ENCODE data around the gene PNPLA3.

DNA sequence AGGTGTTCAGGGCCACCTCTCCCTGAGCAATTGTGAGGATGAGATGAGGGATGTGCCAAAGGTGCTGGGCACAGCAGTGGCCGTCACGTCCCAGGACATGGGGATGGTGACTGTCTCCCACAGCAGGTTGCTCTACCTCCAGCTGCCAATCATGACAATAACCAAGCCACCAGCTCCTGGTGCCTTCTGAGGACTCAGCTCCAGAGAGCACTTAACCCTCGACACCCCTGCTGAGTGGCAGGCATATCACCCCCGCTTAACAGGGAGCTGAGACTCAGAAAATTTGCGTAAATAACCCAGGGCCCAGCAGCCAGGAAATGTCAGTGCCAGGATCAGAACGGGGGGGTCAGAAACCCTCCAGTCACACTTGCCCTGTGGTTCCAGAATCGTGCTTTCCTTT is 23.4 kb upstream of the PNPLA3 start:
- TF ChIP-seq CTCF (conservative IDR thresholded peaks at IDR 0.05; ENCODE audit: low read depth, low read length): no peak
- TF ChIP-seq EZH2 (IDR thresholded peaks at IDR 0.05; ENCODE audit: low read length, unreplicated experiment): no peak
